H9 (cell line): ENCODE results near the gene DNAH12. TPM values are rescaled to one million over a fixed set of nuclear protein-coding genes. Genes with fewer than 3 reads are reported as not detected.

Experiments
- DNase-seq: peaks from one replicate; pipeline ENCODE4 v3.0.0-alpha.2; 2017
- H2AFZ ChIP-seq: one replicate; pipeline ENCODE4 v1.6.1; 2013; ENCODE audit warnings: mild to moderate bottlenecking, low read length, control low read depth, moderate library complexity
- H2AK5ac ChIP-seq: 2 replicates; pipeline ENCODE4 v1.6.1; 2013; ENCODE audit warnings: low read length, control low read depth, mixed read lengths; ENCODE audit not compliant: insufficient read length
- H2BK120ac ChIP-seq: one replicate; pipeline ENCODE4 v1.6.1; 2013; ENCODE audit warnings: low read depth, mild to moderate bottlenecking, low read length, control low read depth, inconsistent platforms; ENCODE audit not compliant: poor library complexity, severe bottlenecking
- H2BK12ac ChIP-seq: 2 replicates; pipeline ENCODE4 v1.6.1; 2013; ENCODE audit warnings: low read length, control low read depth, mixed read lengths, low read depth; ENCODE audit not compliant: insufficient read length
- H2BK15ac ChIP-seq: 2 replicates; pipeline ENCODE4 v1.6.1; 2013; ENCODE audit warnings: low read depth, low read length, control low read depth
- H2BK20ac ChIP-seq: one replicate; pipeline ENCODE4 v1.6.1; 2013; ENCODE audit warnings: low read depth, mild to moderate bottlenecking, low read length, control low read depth, inconsistent platforms; ENCODE audit not compliant: poor library complexity, severe bottlenecking
- H2BK5ac ChIP-seq: 2 replicates; pipeline ENCODE4 v1.6.1; 2013; ENCODE audit warnings: low read length, control low read depth, mixed read lengths; ENCODE audit not compliant: insufficient read length
- H3K14ac ChIP-seq: 2 replicates; pipeline ENCODE4 v1.6.1; 2013; ENCODE audit warnings: low read length, control low read depth; ENCODE audit not compliant: insufficient read depth
- H3K18ac ChIP-seq: 2 replicates; pipeline ENCODE4 v1.6.1; 2013; ENCODE audit warnings: low read depth, mild to moderate bottlenecking, mixed read lengths, low read length, control low read depth; ENCODE audit not compliant: insufficient read length
- H3K23ac ChIP-seq: 2 replicates; pipeline ENCODE4 v1.6.1; 2013; ENCODE audit warnings: low read length, control low read depth, mixed read lengths, low read depth; ENCODE audit not compliant: insufficient read length
- H3K23me2 ChIP-seq: 2 replicates; pipeline ENCODE4 v1.6.1; 2013; ENCODE audit warnings: low read depth, mild to moderate bottlenecking, mixed read lengths, low read length, control low read depth; ENCODE audit not compliant: insufficient read length, poor library complexity, severe bottlenecking
- H3K27ac ChIP-seq: 2 replicates; pipeline ENCODE4 v1.5.1; 2013; ENCODE audit warnings: low read length, control low read depth, mixed read lengths, low read depth; ENCODE audit not compliant: insufficient read length
- H3K27me3 ChIP-seq: 2 replicates; pipeline ENCODE4 v1.6.1; 2013; ENCODE audit warnings: low read length, control low read depth, inconsistent platforms; ENCODE audit not compliant: insufficient read depth
- H3K4ac ChIP-seq: 2 replicates; pipeline ENCODE4 v1.6.1; 2013; ENCODE audit warnings: low read depth, mild to moderate bottlenecking, control low read depth, inconsistent platforms, low read length, moderate library complexity
- H3K4me1 ChIP-seq: 2 replicates; pipeline ENCODE4 v1.6.1; 2013; ENCODE audit warnings: low read length, control low read depth, inconsistent platforms; ENCODE audit not compliant: insufficient read depth
- H3K4me2 ChIP-seq: 2 replicates; pipeline ENCODE4 v1.6.1; 2013; ENCODE audit warnings: low read length, control low read depth, mixed read lengths; ENCODE audit not compliant: insufficient read length, insufficient read depth
- H3K56ac ChIP-seq: 2 replicates; pipeline ENCODE4 v1.6.1; 2013; ENCODE audit warnings: low read depth, mild to moderate bottlenecking, mixed read lengths, low read length, control low read depth; ENCODE audit not compliant: insufficient read length
- H3K79me1 ChIP-seq: 2 replicates; pipeline ENCODE4 v1.6.1; 2013; ENCODE audit warnings: low read depth, mild to moderate bottlenecking, moderate library complexity, low read length, control low read depth, inconsistent platforms; ENCODE audit not compliant: insufficient read depth, poor library complexity, severe bottlenecking
- H3K79me2 ChIP-seq: 2 replicates; pipeline ENCODE4 v1.6.1; 2013; ENCODE audit warnings: low read length, control low read depth, inconsistent platforms; ENCODE audit not compliant: insufficient read depth
- H3K9ac ChIP-seq: 2 replicates; pipeline ENCODE4 v1.6.1; 2013; ENCODE audit warnings: low read length, control low read depth, mixed read lengths; ENCODE audit not compliant: insufficient read length; ENCODE audit errors: extremely low read depth
- H3K9me3 ChIP-seq: one replicate; pipeline ENCODE4 v1.6.1; 2013; ENCODE audit warnings: low read depth, low read length, inconsistent platforms; ENCODE audit not compliant: control insufficient read depth
- H3T11ph ChIP-seq: one replicate; pipeline ENCODE4 v1.6.1; 2013; ENCODE audit warnings: mild to moderate bottlenecking, low read length, control low read depth, inconsistent platforms
- H4K20me1 ChIP-seq: one replicate; pipeline ENCODE4 v1.6.1; 2013; ENCODE audit not compliant: control insufficient read depth, insufficient read length, insufficient read depth
- H4K5ac ChIP-seq: 2 replicates; pipeline ENCODE4 v1.6.1; 2013; ENCODE audit warnings: low read depth, mild to moderate bottlenecking, mixed read lengths, low read length, control low read depth; ENCODE audit not compliant: insufficient read length
- H4K8ac ChIP-seq: replicated peaks from 2 replicates; pipeline ENCODE4 v1.6.1; 2013; ENCODE audit warnings: low read length, control low read depth, mixed read lengths, low read depth; ENCODE audit not compliant: insufficient read length
- H4K91ac ChIP-seq: 2 replicates; pipeline ENCODE4 v1.6.1; 2013; ENCODE audit warnings: low read depth, mild to moderate bottlenecking, moderate library complexity, mixed read lengths, low read length, control low read depth; ENCODE audit not compliant: insufficient read length
- H3K27ac Mint-ChIP-seq, 3 experiments: 2 replicates in 2 of 3; 3 replicates in 1 of 3; pipeline ENCODE4 v1.8.0; 2020 to 2021; ENCODE audit warnings: mixed read lengths in 3 of 3, mild to moderate bottlenecking in 1 of 3, moderate library complexity in 1 of 3
- H3K27me3 Mint-ChIP-seq: 2 replicates; pipeline ENCODE4 v1.8.0; 2021; ENCODE audit warnings: low read depth, mild to moderate bottlenecking, moderate library complexity, mixed read lengths
- H3K36me3 Mint-ChIP-seq, 3 experiments: 2 replicates in 2 of 3; 3 replicates in 1 of 3; pipeline ENCODE4 v1.8.0; 2020 to 2021; ENCODE audit warnings: low read depth in 3 of 3, mixed read lengths in 3 of 3; ENCODE audit not compliant: insufficient read depth in 1 of 3
- H3K4me1 Mint-ChIP-seq, 2 experiments: 2 replicates each; pipeline ENCODE4 v1.8.0; 2020; ENCODE audit warnings: mixed read lengths in 2 of 2
- H3K4me3 Mint-ChIP-seq, 2 experiments: 2 replicates in 1 of 2; 3 replicates in 1 of 2; pipeline ENCODE4 v1.8.0; 2020 to 2021; ENCODE audit warnings: mild to moderate bottlenecking in 2 of 2, mixed read lengths in 2 of 2, moderate library complexity in 1 of 2
- H3K9me3 Mint-ChIP-seq, 2 experiments: 2 replicates in 1 of 2; 3 replicates in 1 of 2; pipeline ENCODE4 v1.8.0; 2020; ENCODE audit warnings: mild to moderate bottlenecking in 2 of 2, mixed read lengths in 2 of 2, moderate library complexity in 1 of 2
- CTCF ChIP-seq: fragments of 200-600 bp; sonication (generic); conservative IDR thresholded peaks from 3 replicates; pipeline ENCODE4 v1.8.0; 2021; ENCODE audit warnings: antibody characterized with exemption, mild to moderate bottlenecking
- WGBS: extraction: QIAGEN DNeasy Blood & Tissue Kit; methylation state at CpG from one replicate; pipeline ENCODE4 v1.1.7; 2013; ENCODE audit warnings: missing lambda C conversion rate, low lambda C conversion rate, mixed read lengths; ENCODE audit not compliant: insufficient read length; ENCODE audit errors: extremely low coverage; 5-methylcytosine and 5-hydroxymethylcytosine counted together
- total RNA-seq: library from RNA; stranded (reverse); gene quantifications from 2 replicates; pipeline ENCODE4 v1.2.1, GENCODE V29; 2021

Gene DNAH12
- total RNA-seq, 1 experiment from 2014 or later, result not detected

GRCh38 chr3:57287205-57287604, 256.9 kb downstream of the DNAH12 start:
- H3K9me3 ChIP-seq, result no peaks in the 10 kb centered on the region
- no peaks in the 10 kb centered on the region for H3K79me1 ChIP-seq
- Mint-ChIP-seq H3K27me3 (no peaks in the 10 kb centered on the region), H3K9me3 (peaks cover 6 to 7% of the 10 kb centered on the region in 2 experiments; a peak in 3 of 5 replicates), H3K4me1 (no peaks in the 10 kb centered on the region), H3K36me3 (peaks cover 0 to 7% (median 0%) of the 10 kb centered on the region in 3 experiments; a peak in 2 of 7 replicates), H3K27ac (no peak overlapping the region; a peak in 1 of 7 replicates), H3K4me3 (no peak overlapping the region)
- no peak for TF ChIP-seq CTCF
- no peak overlapping the region for H2AFZ ChIP-seq
- H4K91ac ChIP-seq, result no peak overlapping the region
- no peak overlapping the region for H3K14ac ChIP-seq
- no peak overlapping the region for H3K4ac ChIP-seq
- no peak overlapping the region for H4K8ac ChIP-seq
- H3K4me1 ChIP-seq, result no peaks in the 10 kb centered on the region
- no peak overlapping the region for H2BK20ac ChIP-seq
- no peak overlapping the region for H3K23ac ChIP-seq
- no peak overlapping the region for H4K5ac ChIP-seq
- H3K9ac ChIP-seq, result no peak overlapping the region
- no peak overlapping the region for H3K27ac ChIP-seq
- H2BK5ac ChIP-seq, result no peak overlapping the region
- WGBS, result no CpG with 5 or more reads among the region's 2 CpGs
- H4K20me1 ChIP-seq, result no peaks in the 10 kb centered on the region
- H2BK120ac ChIP-seq, result no peak overlapping the region
- H3K79me2 ChIP-seq, result no peaks in the 10 kb centered on the region
- H3K18ac ChIP-seq, result no peak overlapping the region
- H3K23me2 ChIP-seq, result no peaks in the 10 kb centered on the region
- no peaks in the 10 kb centered on the region for H3K27me3 ChIP-seq
- no peak overlapping the region for H3K56ac ChIP-seq
- H2BK15ac ChIP-seq, result no peak overlapping the region
- no peak overlapping the region for H2BK12ac ChIP-seq
- no peak overlapping the region for H3K4me2 ChIP-seq
- DNase-seq, result no peak
- H3T11ph ChIP-seq, result no peak overlapping the region
- H2AK5ac ChIP-seq, result no peak overlapping the region
